Esophagus muscularis mucosa (tissue), 4 donors: ENCODE results near the gene ARID1B. TPM values are rescaled to one million over a fixed set of nuclear protein-coding genes. Genes with fewer than 3 reads are reported as not detected.

ENCODE experiments used
- DNase-seq: peaks from one replicate; pipeline ENCODE4 v3.0.0-alpha.2; 2017; ENCODE audit errors: extremely low spot score
- H3K27ac ChIP-seq, 4 donors: fragments of 200-600 bp; sonication (generic); replicated peaks in 1 of 4; 1 replicate in 3 of 4; 2 replicates in 1 of 4; pipeline ENCODE4 v1.5.1; 2016 to 2019; ENCODE audit warnings: mild to moderate bottlenecking in 1 of 4
- H3K27me3 ChIP-seq, 4 donors: fragments of 200-600 bp; sonication (generic); one replicate each; pipeline versions ENCODE4 v1.5.1 to v1.6.0; 2016 to 2019
- H3K36me3 ChIP-seq, 4 donors: fragments of 200-600 bp; sonication (generic); one replicate each; pipeline ENCODE4 v1.5.1; 2016 to 2019
- H3K4me1 ChIP-seq, 4 donors: fragments of 200-600 bp; sonication (generic); one replicate each; pipeline ENCODE4 v1.5.1; 2016 to 2019
- H3K4me3 ChIP-seq, 4 donors: fragments of 200-600 bp; sonication (generic); 1 replicate in 2 of 4; 2 replicates in 2 of 4; pipeline ENCODE4 v1.5.1; 2016 to 2019; ENCODE audit warnings: mild to moderate bottlenecking in 4 of 4, moderate library complexity in 1 of 4
- H3K9me3 ChIP-seq, 4 donors: fragments of 200-600 bp; sonication (generic); 1 replicate in 3 of 4; 2 replicates in 1 of 4; pipeline ENCODE4 v1.5.1; 2016 to 2019
- EP300 ChIP-seq: sonication (generic); formaldehyde crosslinking; IDR thresholded peaks from one replicate; pipeline ENCODE4 v1.6.1; 2017; ENCODE audit warnings: antibody characterized with exemption
- POLR2A ChIP-seq: fragments of 450-650 bp; IDR thresholded peaks from one replicate; pipeline ENCODE4 v1.6.1; 2017; ENCODE audit warnings: antibody characterized with exemption, moderate library complexity, mild to moderate bottlenecking, low read depth
- POLR2AphosphoS5 ChIP-seq, 2 donors: sonication (generic); formaldehyde crosslinking; IDR thresholded peaks; one replicate each; pipeline ENCODE4 v1.6.1; 2017; ENCODE audit warnings: antibody characterized with exemption in 2 of 2
- WGBS: methylation state at CpG from one replicate; pipeline ENCODE4 v1.1.5; 2018; 5-methylcytosine and 5-hydroxymethylcytosine counted together
- intact Hi-C: fragments of 100-400 bp; cut with DNase I; formaldehyde crosslinking; loops from one replicate; pipeline ENCODE4 v1.15.1; 2023
- total RNA-seq, 4 donors: library from RNA; depleted of rRNA; stranded (reverse); fragments of >200 nt; gene quantifications; one replicate each; pipeline versions ENCODE4 v1.1.0 to v1.2.1, GENCODE V29; 2016
- TF ChIP-seq, protein P1 (sequence below), 3 experiments: fragments of 200-600 bp in 2 of 3; fragments of 450-650 bp in 1 of 3; sonication (generic) in 2 of 3; IDR thresholded peaks; one replicate each; pipeline ENCODE4 v1.5.1; 2017 to 2019; ENCODE audit warnings: antibody characterized with exemption in 3 of 3, mild to moderate bottlenecking in 2 of 3, moderate library complexity in 1 of 3

ARID1B gene
- total RNA-seq, 4 donors from 2014 or later = 55.0 to 87.2 (median 72.7) TPM

DNA sequence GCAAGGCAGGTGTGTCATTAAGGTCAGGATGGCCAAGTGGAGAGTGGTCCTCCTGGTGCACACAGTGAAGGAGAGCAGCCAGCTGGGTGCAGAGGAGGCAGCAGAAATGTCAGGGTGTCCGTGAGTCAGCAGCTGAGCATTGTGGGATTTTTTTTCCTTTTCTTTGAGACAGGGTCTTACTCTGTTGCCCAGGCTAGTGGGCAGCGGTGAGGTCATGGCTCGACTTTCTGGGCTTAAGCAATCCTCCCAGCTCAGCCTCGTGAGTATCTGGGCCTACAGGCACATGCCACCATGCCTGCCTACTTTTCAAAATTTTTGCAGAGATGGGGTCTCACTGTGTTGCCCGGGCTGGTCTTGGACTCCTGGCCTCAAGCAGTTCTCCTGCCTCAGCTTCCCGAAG lies 16.0 kb downstream of the ARID1B start:
- Histone ChIP-seq H3K27ac (no peak overlapping the region), H3K36me3 (peaks cover 0 to 3% (median 0%) of the 10 kb centered on the region in 4 donors), H3K27me3 (no peaks in the 10 kb centered on the region), H3K9me3 (no peaks in the 10 kb centered on the region), H3K4me3 (no peak overlapping the region), H3K4me1 (peaks cover 89 to 100% (median 98%) of the 10 kb centered on the region in 4 donors)
- 73% methylated on average over 2 of the region's 6 CpGs for WGBS
- intact Hi-C loops = no loop called here
- DNase-seq = no peak
- TF ChIP-seq EP300 (no peak), POLR2AphosphoS5 (IDR thresholded peaks at IDR 0.05) (no peak), POLR2A (no peak)
- TF ChIP-seq, protein P1, sequence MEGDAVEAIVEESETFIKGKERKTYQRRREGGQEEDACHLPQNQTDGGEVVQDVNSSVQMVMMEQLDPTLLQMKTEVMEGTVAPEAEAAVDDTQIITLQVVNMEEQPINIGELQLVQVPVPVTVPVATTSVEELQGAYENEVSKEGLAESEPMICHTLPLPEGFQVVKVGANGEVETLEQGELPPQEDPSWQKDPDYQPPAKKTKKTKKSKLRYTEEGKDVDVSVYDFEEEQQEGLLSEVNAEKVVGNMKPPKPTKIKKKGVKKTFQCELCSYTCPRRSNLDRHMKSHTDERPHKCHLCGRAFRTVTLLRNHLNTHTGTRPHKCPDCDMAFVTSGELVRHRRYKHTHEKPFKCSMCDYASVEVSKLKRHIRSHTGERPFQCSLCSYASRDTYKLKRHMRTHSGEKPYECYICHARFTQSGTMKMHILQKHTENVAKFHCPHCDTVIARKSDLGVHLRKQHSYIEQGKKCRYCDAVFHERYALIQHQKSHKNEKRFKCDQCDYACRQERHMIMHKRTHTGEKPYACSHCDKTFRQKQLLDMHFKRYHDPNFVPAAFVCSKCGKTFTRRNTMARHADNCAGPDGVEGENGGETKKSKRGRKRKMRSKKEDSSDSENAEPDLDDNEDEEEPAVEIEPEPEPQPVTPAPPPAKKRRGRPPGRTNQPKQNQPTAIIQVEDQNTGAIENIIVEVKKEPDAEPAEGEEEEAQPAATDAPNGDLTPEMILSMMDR (IDR thresholded peaks at IDR 0.05) = no peak

DNA sequence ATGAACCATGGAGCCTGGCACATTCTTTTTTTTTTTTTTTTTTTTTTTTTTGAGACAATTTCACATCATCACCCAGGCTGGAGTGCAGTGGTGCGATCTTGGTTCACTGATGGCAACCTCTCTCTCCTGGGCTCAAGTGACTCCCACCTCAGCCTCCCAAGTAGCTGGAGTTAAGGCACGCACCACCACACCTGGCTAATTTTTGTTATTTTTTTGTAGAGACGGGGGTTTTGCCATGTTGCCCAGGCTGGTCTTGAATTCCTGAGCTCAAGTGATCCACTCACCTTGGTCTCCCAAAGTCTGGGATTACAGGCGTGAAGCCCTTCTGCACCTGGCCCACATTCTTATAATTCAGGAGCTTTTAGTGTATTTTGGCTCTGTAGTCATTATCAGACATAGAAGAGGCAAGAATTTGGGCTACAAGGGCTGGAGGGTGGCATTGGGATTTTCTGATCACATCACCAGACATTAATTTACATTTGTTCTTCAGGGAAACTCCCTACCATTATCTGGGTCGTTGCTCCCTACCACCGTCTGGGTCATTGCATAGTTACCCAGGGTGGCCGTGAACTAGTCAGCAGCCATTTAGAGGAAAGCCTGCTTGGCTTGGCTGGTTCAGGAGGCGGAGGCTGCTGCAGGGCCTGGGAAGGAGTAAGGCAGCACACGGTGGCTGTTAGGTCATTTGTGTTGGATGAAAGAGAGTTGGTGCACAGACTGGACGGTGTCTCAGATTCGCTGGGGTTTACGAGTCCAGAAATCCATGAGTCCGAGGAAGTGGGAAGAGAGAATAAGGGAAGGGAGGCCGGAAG lies 17.6 kb downstream of the ARID1B start:
- H3K4me3 ChIP-seq = no peak overlapping the region
- no peak for DNase-seq
- peaks cover 76 to 99% (median 83%) of the 10 kb centered on the region in 4 donors for H3K4me1 ChIP-seq
- no peaks in the 10 kb centered on the region for H3K9me3 ChIP-seq
- H3K27me3 ChIP-seq = no peaks in the 10 kb centered on the region
- peaks cover 0 to 3% (median 0%) of the 10 kb centered on the region in 4 donors for H3K36me3 ChIP-seq
- WGBS = 72% methylated on average over 14 of the region's 14 CpGs
- intact Hi-C loops = no loop called here
- TF ChIP-seq, protein P1 (IDR thresholded peaks at IDR 0.05) = no peak
- no peak for TF ChIP-seq EP300
- TF ChIP-seq POLR2A = no peak
- no peak for TF ChIP-seq POLR2AphosphoS5 (IDR thresholded peaks at IDR 0.05)
- H3K27ac ChIP-seq = no peak overlapping the region

DNA sequence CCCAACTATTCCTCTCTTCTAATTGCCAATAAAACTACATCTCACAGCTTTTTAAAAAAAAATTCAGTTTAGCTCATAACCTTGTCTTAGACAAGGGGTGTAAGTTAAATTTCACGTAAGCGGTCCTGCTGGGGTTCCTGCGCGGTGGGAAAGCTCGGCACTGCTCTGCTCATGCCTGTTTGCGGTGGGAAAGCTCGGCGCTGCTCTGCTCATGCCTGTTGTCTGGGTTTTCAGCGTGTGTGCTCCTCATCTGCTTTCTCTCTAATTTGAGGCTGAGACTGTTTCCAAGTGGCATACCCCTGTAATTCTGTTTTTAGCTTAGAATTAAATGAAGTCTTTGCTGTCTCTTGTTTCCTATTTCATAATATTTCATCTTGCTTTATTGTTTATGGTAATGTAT lies 18.6 kb downstream of the ARID1B start:
- Histone ChIP-seq H3K27me3 (no peaks in the 10 kb centered on the region), H3K9me3 (no peaks in the 10 kb centered on the region), H3K4me3 (peak overlapping the region in 3 of 4 donors; percentile 19 to 22 (median 22)), H3K36me3 (peaks cover 0 to 3% (median 0%) of the 10 kb centered on the region in 4 donors), H3K4me1 (peaks cover 65 to 100% (median 72%) of the 10 kb centered on the region in 4 donors), H3K27ac (no peak overlapping the region)
- DNase-seq = no peak
- intact Hi-C loops = no loop called here
- TF ChIP-seq POLR2A = no peak
- TF ChIP-seq EP300 = no peak
- TF ChIP-seq, protein P1 (IDR thresholded peaks at IDR 0.05) = no peak
- TF ChIP-seq POLR2AphosphoS5 (IDR thresholded peaks at IDR 0.05) = no peak
- WGBS = 75% methylated on average over 9 of the region's 9 CpGs

DNA sequence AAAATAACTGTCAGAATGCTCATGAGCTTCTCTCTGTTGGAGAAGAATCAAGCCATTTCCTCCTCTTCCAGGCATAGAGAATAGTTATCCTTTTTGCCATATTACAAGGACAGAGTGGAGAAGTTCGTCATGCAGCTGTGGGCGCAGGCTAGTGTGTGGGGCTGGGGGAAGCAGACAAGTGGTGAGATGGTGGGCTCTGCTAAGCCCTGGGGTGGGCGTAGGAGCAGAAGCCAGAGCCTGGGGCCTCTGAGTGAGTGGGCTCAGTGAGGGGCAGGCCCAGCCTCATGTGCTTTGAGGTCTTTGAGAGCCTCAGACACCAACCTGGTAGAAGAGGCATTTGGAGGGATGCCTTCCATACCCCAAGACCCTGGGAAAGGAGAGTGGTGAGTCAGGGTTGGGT lies 19.4 kb downstream of the ARID1B start:
- TF ChIP-seq POLR2A (no peak), POLR2AphosphoS5 (IDR thresholded peaks at IDR 0.05) (no peak), EP300 (no peak)
- TF ChIP-seq, protein P1 (IDR thresholded peaks at IDR 0.05) = no peak
- DNase-seq = no peak
- Histone ChIP-seq H3K4me3 (no peak overlapping the region), H3K27ac (no peak overlapping the region), H3K27me3 (no peaks in the 10 kb centered on the region), H3K9me3 (no peaks in the 10 kb centered on the region), H3K4me1 (peaks cover 58 to 100% (median 70%) of the 10 kb centered on the region in 4 donors), H3K36me3 (peaks cover 0 to 3% (median 0%) of the 10 kb centered on the region in 4 donors)
- intact Hi-C loops = no loop called here
- 83% methylated on average over 3 of the region's 3 CpGs for WGBS
